HG03103 (cell line): ENCODE measurements around the gene RAB33A.
"Not testable (repeated sequence)": the region's sequence is repeated elsewhere in the genome, so short reads cannot be mapped to it uniquely, and the experiment has no call there.

Source experiments
- ATAC-seq: cut with Tn5 transposase; IDR thresholded peaks from one replicate; pipeline ENCODE4 v1.9.1; 2021; ENCODE audit warnings: low read depth; ENCODE audit not compliant: unreplicated experiment

RAB33A gene

DNA sequence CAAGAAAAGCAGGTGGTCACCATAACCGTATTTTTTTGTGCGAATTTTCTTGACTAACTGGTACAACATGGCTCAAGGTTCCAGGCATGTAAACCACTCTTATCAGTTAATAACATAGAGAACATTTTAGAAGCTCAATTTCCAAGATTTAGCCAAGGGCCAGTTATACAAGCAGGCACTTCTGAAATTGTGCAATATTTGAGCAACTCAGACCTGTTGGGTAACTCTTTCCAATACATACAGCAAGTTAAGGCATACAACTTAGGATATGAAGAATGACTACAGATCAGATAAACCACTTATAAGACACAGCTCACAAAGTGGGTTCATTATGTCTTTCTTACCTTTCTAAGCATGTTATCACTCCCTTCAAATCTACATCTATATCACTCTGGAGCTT is 53.0 kb downstream of the RAB33A start:
- ATAC-seq = no peak

DNA sequence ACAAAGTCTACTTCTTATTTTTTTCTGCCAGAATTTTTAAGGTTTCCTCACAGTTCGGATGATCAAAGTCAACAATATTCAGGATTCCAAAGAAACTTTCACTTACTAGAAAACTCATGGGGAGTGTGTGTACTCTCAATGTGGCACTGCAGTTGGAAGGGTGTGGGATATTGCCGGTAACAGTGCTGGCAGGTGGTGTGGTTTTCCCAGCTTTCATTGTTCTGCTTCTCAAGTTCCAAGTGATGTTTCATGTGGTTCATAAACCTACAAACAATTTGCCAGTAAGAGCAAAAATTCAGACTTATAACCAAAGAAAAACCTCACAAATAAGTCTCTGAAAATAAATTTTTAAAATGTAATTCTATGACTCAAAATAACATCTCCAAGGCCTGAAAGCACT is 57.1 kb downstream of the RAB33A start:
- ATAC-seq = no peak

DNA sequence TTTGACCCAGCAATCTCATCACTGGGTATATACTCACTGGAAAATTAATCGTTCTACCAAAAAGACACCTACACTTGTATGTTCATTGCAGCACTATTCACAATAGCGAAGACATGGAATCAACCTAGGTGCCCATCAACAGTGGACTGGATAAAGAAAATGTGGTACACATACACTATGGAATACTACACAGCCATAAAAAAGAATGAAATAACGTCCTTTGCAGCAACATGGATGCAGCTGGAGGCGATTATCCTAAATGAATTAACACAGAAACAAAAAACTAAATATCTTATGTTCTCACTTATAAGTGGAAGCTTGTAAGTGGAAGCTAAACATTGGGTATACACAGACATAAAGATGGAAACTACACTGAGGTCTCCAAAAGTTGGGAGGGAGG is 59.4 kb downstream of the RAB33A start:
- not testable (repeated sequence) for ATAC-seq
